Activated T-cell treated with anti-CD3 and anti-CD28 coated beads, Interleukin-2, amount 50 U/mL, for 1 hour (primary cell): ENCODE measurements around the gene GCH1.
A peak's percentile ranks its signal among the peaks of the same experiment; 100 is the strongest.
"Not testable (repeated sequence)": the region's sequence is repeated elsewhere in the genome, so short reads cannot be mapped to it uniquely, and the experiment has no call there.

ENCODE experiments used
- DNase-seq: peaks from one replicate; pipeline ENCODE4 v3.0.0-alpha.2; 2020

Gene GCH1

GRCh38 chr14:54902521-54903420 is at the start of gene GCH1:
GCH1 (minus strand) TSS chr14:54902826; CDS start chr14:54902663, 163 bp downstream.
- peak; percentile 84 for DNase-seq

GRCh38 chr14:54947230-54947629 is 44.6 kb upstream of the GCH1 start:
- DNase-seq, result no peak

- DNase-seq, result no peak
Measured at GRCh38 chr14:54946500-54946899, 43.9 kb upstream of the GCH1 start.

- no peak for DNase-seq
Measured at GRCh38 chr14:54944737-54945391, 42.2 kb upstream of the GCH1 start.

- DNase-seq, result no peak
Measured at GRCh38 chr14:54942913-54943312, 40.3 kb upstream of the GCH1 start.

- no peak for DNase-seq
Measured at GRCh38 chr14:54936816-54937215, 34.2 kb upstream of the GCH1 start.

- DNase-seq, result no peak
Measured at GRCh38 chr14:54935958-54936357, 33.3 kb upstream of the GCH1 start.

GRCh38 chr14:54935100-54935499 is 32.5 kb upstream of the GCH1 start:
- no peak for DNase-seq

GRCh38 chr14:54933006-54933405 is 30.4 kb upstream of the GCH1 start:
- DNase-seq, result no peak

- DNase-seq, result no peak
Measured at GRCh38 chr14:54931598-54932340, 29.1 kb upstream of the GCH1 start.

- no peak for DNase-seq
Measured at GRCh38 chr14:54931101-54931500, 28.5 kb upstream of the GCH1 start.

- DNase-seq, result no peak
Measured at GRCh38 chr14:54929556-54929955, 26.9 kb upstream of the GCH1 start.

GRCh38 chr14:54928216-54928615 is 25.6 kb upstream of the GCH1 start:
- no peak for DNase-seq

GRCh38 chr14:54927551-54927950 is 24.9 kb upstream of the GCH1 start:
- DNase-seq, result no peak

GRCh38 chr14:54926570-54926969 is 23.9 kb upstream of the GCH1 start:
- DNase-seq, result not testable (repeated sequence)

GRCh38 chr14:54922598-54922997 is 20.0 kb upstream of the GCH1 start:
- no peak for DNase-seq

- DNase-seq, result no peak
Measured at GRCh38 chr14:54920052-54920451, 17.4 kb upstream of the GCH1 start.

GRCh38 chr14:54919330-54919729 is 16.7 kb upstream of the GCH1 start:
- no peak for DNase-seq

GRCh38 chr14:54918427-54918826 is 15.8 kb upstream of the GCH1 start:
- DNase-seq, result no peak

GRCh38 chr14:54916101-54916500 is 13.5 kb upstream of the GCH1 start:
- no peak for DNase-seq

- no peak for DNase-seq
Measured at GRCh38 chr14:54909817-54910558, 7.4 kb upstream of the GCH1 start.

- DNase-seq, result not testable (repeated sequence)
Measured at GRCh38 chr14:54908973-54909372, 6.3 kb upstream of the GCH1 start.

GRCh38 chr14:54908190-54908589 is 5.6 kb upstream of the GCH1 start:
- no peak for DNase-seq
